ENCODE data around the gene NXPH3.

The NXPH3 gene

GRCh38 chr17:49630113-49630900 is 54.6 kb downstream of the NXPH3 start:
- no peak for DNase-seq (ENCODE audit: low read depth)

- DNase-seq (ENCODE audit: low read depth), result no peak
Observed at GRCh38 chr17:49631496-49631895, 55.8 kb downstream of the NXPH3 start.

Data from stimulated activated CD8-positive, alpha-beta memory T cell treated with anti-CD3 and anti-CD28 coated beads, Interleukin-7, amount 100 ng/mL, for 24 hours (primary cell).